CD1c-positive myeloid dendritic cell (primary cell): ENCODE results near the gene SERINC2.

Source experiments
- DNase-seq: peaks from one replicate; pipeline ENCODE4 v3.0.0-alpha.2; 2016; ENCODE audit errors: extremely low spot score

The SERINC2 gene

DNA sequence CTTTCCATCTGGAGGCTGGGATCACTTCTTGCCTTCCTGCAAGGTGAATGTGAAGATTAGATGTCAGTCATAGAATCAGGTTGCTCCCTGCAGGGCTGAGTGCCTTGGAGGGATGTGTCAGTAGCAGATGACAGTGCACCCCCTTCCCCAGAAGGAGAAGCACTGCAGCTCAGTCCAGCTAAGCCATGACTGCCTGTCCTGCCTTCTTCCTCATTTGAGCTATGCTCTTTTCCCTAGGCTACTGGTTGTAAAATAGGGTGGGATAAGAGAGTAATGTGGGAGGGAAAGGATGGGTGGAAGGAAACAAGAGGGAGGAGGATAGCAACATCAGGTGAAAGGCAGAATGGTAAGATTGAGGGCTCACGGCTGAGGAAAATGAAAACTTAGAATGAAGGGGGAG is 29.0 kb upstream of the SERINC2 start:
- DNase-seq = peak; percentile 58

GRCh38 chr1:31386576-31387243 is 26.3 kb upstream of the SERINC2 start:
- peak; percentile 44 for DNase-seq

DNA sequence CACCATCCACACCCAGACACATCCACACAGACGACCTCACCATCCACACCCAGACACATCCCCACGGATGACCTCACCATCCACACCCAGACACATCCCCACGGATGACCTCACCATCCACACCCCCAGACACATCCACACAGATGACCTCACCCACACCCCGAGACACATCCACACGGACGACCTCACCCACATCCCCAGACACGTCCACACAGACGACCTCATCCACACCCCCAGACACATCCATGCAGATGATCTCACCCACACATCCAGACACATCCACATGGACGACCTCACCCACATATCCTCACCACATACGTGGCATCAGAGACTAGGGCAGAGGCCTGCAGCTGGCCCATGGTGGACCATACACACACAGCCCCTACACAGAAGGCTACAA is 25.4 kb upstream of the SERINC2 start:
- peak; percentile 60 for DNase-seq

DNA sequence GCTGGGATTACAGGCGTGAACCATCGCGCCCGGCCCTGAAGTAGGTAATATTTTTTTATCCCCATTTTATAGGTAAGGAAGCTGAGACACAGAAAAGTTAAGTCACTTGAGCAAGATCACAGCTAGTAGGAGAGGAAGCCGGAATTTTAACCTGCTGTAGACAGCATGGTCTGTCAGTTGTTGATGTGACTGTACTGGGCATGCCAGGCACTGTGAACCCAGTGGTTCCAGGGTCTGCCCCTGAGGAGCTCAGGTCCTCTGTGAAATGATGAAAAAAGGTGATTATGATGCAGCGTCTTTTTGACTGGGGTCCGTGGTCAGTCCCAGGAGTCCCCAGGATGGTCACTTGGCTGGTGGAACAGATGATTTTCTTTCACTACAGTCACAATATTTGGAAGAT is 23.4 kb upstream of the SERINC2 start:
- DNase-seq = no peak

GRCh38 chr1:31390071-31390470 is 22.9 kb upstream of the SERINC2 start:
- DNase-seq = no peak

DNA sequence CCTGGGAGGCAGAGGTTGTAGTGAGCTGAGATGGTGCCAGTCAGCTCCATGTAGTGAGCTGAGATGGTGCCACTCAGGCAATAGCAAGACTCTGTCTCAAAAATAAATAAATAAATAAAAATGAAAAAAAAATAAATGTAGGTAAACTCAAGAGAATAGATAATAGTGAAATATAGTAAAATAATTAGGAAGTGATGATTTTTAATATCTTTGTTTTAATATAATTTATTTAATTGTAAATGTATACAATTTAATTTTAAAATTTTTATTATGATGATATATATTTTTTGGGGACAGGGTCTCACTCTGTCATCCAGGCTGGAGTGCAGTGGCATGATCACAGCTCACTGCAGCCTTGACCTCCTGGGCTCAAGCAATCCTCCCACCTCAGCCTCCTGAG is 19.6 kb upstream of the SERINC2 start:
- DNase-seq = no peak

DNA sequence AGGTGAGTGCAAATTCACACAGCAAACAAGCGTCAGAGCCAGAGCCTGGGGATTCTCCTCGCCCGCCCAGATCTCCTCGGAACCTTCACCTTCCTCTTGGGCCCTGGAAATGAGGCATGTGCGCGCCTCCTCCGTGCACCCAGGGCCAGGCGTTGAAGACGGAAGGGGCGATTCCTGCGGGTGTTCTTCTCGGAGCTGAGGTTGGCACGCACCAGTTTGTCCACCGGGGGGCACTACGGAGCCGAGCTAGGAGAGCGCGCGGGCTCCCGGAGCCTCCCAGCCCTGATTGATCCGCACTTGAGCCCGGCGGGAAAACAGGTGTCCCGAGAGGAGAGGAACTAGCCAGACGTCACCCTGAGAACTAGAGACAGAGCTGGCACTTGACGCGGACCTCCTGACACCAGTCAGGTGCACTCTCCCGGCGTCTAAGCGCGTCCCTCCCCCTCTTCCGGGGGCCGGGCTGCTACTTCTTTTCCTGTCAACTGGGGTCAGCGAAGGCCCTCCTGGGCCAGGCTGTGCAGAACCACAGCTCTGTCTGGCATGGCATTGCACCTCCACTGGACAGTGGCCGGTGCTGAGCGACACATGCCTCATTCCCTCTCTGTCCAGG is 18.3 kb upstream of the SERINC2 start:
- DNase-seq = peak; percentile 92

DNA sequence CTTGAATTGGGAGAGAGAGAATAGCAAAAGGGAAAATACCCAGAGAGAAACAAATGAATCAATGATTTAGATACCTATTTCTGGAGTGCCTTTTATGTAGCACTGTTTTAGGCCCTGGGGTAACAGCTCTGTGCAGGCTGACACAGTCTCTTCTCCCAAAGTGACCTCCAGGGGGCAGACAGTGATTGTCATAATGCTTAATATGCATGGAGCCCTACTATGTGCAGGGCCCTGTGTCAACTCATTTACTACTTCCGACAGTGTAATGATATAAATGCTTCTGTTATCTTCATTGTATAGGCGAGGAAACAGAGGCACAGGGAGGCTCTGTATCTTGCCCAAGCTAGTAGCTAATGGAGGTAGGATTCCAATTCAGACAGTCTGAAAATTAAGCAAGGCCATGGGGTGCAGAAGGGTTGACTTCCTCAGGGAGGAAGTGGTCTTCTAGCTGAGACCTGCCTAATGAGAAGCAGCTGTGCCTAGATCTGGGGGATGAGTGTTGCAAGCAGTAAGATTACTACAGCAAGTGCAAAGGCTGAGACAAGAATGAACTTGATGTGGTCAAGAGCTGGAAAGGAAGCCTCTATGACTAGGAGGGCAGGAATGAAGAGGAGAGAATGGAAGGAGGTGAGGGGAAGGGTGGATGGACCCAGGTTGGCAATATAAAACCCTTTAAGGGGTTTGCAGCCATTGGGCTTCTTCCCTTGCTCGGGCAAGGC is 16.2 kb upstream of the SERINC2 start:
- peak; percentile 13 for DNase-seq

DNA sequence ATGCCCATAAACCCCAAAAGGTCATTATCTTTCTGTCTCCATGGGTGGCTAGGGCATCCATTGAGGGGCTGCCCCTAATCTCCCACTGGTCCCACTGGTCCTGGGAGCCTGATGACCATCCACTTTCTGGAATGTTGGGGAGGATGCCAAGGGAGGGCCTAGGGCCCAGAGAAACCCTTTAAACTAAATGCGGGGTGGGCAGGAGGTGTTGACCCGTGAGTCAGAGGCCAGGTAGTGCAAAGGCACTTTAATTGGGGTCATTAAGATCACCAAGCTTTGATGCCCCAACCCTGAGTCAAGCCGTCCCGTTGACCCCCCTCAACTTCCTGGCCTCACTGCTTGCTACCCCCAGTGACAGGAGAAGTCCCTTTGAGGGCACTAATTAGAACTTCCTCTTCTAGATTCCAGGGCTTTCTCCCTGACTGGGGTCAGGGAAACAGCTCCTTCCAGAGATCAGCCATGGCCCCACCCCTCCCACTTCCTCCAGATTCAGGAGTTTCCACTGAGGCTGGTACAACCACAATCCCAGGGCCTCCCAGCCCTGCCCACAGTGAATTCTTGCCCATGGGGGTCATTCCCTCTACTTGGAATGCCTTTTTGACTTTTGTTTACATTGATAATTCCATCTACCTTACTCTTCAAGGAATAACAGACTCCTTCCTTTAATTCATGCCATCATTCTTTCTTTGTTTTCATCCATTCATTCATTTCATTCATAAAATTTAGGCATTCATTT is 15.5 kb upstream of the SERINC2 start:
- peak; percentile 31 for DNase-seq

GRCh38 chr1:31398246-31398645 is 14.8 kb upstream of the SERINC2 start:
- no peak for DNase-seq

DNA sequence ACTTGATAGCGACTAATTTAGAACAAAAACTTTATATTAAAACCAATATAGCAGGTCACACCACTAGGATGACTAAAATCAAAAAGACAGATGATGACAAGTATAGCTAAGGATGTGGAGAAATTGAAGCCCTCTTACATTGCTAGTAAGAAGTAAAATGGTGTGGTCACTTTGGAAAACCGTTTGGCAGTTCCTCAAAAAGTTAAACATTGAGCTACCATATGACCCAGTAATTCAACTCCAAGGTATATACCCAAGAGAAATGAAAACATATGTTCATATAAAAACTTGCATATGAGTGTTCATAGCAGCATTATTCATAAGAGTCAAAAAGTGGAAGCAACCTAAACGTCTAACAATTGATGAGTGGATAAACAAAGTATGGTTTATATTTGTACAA is 13.0 kb upstream of the SERINC2 start:
- no peak for DNase-seq

DNA sequence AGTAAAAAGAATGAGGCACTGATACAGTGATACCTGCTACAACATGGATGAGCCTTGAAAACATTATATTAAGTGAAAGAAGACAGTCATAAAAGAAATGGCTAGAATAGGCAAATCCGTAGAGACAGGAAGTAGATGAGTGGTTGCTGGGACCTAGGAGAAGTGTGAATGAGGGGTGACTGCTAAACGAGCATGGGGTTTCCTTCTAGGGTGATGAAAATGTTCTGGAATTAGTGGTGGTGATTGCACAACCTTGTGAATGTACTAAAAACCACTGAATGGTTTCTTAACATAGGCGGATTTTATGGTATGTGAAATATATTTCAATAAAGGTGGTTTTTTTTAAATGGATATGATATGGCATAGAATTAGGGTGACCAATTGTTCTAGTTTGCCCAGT is 12.6 kb upstream of the SERINC2 start:
- DNase-seq = peak; percentile 40

- DNase-seq = no peak
Measured at GRCh38 chr1:31401241-31401640, 11.8 kb upstream of the SERINC2 start.

DNA sequence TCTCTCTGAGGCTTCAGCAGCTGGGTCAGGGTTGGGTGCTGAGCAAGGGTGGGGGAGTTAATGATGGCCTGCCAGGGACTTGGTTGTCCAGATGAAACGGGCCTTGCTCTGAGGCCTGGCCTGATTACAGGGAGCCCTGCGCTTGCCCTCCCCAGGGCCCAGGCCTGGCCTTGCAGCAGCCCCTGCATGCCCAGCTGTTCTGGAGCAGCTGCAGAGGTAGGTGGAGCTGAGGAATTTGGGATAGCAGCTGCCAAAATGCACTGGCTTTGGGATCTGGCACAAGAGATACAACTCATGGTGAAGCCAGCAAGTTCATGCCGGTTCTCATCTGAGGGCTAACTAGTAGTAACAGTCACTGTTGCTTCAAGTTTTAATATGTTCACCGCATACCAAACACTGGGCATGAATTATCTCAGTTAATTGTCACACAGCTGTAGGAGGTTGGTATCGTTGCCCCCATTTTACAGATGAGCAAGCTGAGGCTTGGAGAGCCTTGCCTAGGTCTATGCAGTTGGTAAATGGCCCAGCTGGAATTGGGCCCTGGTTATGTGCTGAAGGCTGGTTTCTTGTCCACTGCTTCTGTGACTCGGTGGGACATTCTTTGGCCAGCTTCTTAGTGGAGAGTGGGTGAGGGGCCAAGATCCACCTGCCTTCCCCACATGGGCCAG is 7.3 kb upstream of the SERINC2 start:
- DNase-seq = no peak

- DNase-seq = no peak
Measured at GRCh38 chr1:31407029-31407626, 5.9 kb upstream of the SERINC2 start.

GRCh38 chr1:31408788-31409318 is 4.2 kb upstream of the SERINC2 start:
- no peak for DNase-seq

- no peak for DNase-seq
Measured at GRCh38 chr1:31409946-31410858, 2.8 kb upstream of the SERINC2 start.

- no peak for DNase-seq
Measured at GRCh38 chr1:31410871-31411270, 2.1 kb upstream of the SERINC2 start.

- no peak for DNase-seq
Measured at GRCh38 chr1:31412205-31412604, 808 bp upstream of the SERINC2 start.

DNA sequence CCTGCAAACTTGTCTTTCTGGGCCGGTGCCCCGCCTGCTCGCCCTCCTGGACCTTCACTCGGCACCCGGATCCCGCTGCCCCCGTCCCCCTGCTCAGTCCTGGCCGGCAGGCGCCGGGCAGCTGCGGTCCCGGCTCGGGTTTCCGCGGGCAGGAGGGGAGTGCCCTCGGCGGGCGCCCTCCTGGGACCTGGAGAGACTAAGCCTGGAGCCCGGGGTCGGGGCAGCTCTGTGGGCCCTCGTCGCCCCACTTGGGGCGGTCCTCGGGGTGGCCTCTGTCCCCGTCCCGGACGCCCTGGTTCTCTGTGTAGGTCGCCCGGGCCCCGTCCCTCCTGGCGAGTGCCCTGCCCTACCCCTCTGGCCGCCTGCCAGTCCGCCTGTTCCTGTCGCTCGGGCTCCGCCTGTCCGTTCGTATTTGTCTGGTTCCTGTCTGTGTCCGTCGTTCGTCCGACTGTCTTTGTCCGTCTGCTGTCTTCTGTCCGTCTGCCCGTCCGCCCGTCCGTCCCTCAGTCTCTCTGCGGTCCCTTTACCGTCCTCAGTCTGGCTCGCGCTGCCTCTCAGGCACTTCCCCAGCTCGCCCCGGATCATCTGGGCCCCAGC is 490 bp downstream of the SERINC2 start:
- DNase-seq = peak; percentile 59
